Ramos (cell line): ENCODE measurements around the gene VKORC1.
"Not testable (repeated sequence)": the region's sequence is repeated elsewhere in the genome, so short reads cannot be mapped to it uniquely, and the experiment has no call there.

ENCODE experiments used
- in situ Hi-C: fragments of 300-500 bp; cut with MboI; formaldehyde crosslinking; loops from one replicate; pipeline ENCODE4 v1.14.3; 2022; ENCODE audit warnings: low sequenced_read_pairs; ENCODE audit not compliant: unreplicated experiment

VKORC1 gene

DNA sequence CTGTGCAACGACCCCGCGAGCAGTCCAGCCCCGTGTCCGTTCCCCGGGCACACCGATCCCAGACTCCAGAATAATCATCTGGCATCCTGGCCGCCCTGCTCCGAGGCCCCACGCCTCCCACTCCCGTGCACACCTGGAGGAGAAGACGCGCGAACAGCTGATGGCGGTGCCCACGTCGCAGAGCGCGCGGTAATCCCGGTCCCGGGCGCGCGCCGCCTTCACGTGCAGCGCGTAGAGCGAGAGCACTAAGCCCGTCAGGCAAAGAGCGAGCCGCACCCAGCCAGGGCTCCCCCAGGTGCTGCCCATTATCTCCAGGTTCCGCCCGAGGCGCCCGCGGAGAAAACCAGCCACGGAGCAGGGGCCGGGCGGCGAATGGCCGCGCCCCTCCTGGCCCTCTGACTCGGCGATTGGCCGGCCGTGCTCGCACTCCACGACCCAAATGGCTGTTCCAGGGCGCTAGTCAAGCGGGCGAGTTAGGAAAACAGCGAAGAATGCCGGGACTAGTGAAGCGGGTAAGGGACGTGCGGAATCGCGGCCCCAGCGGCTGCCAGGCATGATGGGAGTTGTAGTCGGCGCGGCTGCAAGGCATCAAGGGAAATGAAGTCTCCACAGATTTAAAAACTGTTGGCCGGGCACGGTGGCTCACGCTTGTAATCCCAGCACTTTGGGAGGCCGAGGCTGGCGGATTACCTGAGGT lies at the start of gene VKORC1:
Gene VKORC1 (minus strand): TSS at position 374 of the 697 bp plus-strand sequence. CDS start 68 bp downstream, at position 306.
- in situ Hi-C loops = no loop called here

- in situ Hi-C loops = no loop called here
Observed at GRCh38 chr16:31143694-31144148, 49.1 kb upstream of the VKORC1 start.

- in situ Hi-C loops = no loop called here
Observed at GRCh38 chr16:31143011-31143693, 48.6 kb upstream of the VKORC1 start.

DNA sequence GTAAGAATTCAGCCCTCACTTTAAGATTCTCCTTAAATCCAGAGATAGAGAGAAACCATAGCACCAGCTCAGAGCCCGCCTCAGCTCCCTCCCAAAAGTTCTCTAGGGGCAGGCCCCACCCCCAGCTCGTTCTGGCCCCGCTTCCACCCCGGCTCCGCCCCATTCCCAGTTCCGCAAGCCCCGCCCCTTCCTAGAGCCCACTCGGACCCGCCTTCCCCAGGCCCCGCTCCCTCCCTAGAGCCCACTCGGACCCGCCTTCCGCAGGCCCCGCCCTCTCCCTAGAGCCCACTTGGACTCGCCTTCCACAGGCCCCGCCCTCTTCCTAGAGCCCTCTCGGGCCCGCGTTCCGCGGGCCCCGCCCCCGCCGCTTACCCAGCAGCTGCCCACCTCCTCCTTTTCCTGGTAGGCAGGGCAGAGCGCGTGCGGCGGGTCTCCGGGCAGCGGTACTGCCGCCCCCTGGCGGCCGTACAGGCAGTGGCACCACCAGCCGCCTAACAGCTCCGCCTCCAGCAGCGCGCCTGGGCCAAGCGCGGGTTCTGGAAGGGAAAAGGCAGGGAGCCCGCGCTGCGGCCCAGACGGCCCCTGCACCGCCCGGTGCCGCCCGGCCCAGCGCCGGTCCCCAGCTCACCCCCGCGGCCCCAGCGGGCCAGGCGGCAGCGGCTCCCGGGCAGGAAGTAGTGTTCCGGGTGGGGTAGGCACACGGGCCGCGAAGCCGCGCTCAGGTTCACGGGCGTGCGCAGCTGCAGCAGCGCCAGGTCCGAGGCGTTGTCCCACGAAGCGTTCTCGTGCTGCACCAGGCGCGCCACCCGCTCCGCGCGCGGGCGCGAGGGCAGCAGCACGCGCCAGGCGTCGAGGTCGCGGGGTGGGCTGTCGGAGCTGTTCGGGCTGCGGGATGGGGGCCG lies 47.8 kb upstream of the VKORC1 start:
- in situ Hi-C loops = no loop called here

GRCh38 chr16:31141489-31142108 lies 47.0 kb upstream of the VKORC1 start:
- in situ Hi-C loops = no loop called here

DNA sequence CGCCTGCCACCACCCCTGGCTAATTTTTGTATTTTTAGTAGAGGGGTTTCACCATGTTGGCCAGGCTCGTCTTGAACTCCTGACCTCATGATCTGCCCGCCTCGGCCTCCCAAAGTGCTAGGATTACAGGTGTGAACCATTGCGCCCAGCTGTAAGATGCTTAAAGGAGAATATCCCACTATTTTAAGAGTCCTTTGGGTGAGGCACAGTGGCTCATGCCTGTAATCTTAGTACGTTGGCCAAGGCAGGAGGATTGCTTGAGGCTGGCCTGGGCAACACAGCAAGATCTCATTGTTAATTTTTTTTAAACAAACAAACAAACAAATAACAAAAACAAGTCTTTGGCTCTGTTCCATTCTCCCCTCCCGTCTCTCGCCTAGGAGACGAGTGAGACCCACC lies 46.5 kb upstream of the VKORC1 start:
- in situ Hi-C loops = not testable (repeated sequence)

DNA sequence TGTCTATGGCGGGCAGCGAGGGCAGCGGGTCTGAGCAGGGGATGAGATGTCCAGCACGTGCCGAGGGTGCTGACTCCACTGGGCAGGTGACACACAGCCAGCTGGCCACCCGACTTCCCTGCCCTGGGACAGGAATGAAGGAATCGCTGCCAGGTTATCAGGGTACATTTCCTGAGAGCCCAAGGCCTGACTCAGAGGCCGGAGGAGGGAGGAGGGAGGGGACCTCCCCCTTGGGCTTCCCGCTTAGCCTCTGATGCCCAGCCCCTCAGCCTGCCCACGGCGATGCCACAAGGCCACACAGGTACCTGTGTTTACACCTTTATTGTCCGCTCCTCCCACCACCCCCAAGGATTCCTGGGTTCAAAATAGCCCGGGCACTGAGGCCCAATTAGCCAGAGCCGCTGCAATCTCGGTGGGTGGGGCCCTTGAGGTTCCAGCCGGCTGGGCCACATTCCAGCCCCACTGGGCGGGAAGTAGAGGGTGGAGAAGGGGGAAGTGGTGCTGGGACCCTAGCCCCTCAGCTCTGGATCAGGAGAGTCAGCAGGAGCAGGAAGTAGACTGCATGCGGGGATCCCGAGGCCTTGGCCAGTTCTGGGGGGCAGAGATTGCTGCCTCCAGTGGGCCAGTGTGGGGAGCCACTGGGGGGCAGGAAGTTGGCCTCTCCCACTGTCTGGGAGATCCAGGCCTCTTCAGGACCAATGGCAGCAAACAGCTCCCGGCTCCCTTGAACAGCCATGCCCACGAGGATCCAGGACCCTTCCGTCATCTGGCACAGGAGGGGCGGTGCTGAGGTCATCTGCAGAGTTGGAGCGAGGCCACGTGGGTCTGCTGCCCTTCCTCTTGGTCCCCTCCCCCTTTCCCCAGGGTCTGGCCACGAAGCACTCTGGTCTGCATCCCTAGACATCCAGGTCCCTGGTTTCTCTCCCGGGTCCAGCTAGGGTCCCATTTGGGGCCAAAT lies 44.3 kb upstream of the VKORC1 start:
- in situ Hi-C loops = no loop called here

DNA sequence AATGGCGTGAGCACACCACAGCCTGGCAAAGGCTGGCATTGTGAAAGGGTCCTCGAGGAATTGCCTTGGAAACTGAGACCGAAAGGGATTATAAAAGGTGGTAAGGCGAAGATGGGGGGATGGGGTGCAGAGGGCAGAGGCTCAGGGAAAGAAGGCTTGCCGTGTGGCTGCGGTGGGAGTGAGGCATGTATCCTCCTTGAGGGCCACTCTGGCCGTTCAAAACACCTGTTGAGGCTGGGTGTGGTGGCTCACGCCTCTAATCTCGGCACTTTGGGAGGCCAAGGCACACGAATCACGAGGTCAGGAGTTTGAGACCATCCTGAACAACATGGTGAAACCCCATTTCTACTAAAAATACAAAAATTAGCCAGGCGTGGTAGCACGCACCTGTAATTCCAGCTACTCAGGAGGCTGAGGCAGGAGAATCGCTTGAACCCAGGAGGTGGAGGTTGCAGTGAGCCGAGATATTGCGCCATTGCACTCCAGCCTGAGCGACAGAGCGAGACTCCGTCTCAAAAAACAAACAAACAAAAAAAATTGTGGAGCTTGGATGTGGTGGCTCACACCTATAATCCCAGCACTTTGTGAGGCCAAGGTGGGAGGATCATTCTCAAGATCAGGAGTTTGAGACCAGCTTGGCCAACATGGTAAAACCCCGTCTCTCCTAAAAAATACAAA lies 42.4 kb upstream of the VKORC1 start:
- in situ Hi-C loops = not testable (repeated sequence)

- in situ Hi-C loops = no loop called here
Observed at GRCh38 chr16:31136287-31136662, 41.7 kb upstream of the VKORC1 start.

DNA sequence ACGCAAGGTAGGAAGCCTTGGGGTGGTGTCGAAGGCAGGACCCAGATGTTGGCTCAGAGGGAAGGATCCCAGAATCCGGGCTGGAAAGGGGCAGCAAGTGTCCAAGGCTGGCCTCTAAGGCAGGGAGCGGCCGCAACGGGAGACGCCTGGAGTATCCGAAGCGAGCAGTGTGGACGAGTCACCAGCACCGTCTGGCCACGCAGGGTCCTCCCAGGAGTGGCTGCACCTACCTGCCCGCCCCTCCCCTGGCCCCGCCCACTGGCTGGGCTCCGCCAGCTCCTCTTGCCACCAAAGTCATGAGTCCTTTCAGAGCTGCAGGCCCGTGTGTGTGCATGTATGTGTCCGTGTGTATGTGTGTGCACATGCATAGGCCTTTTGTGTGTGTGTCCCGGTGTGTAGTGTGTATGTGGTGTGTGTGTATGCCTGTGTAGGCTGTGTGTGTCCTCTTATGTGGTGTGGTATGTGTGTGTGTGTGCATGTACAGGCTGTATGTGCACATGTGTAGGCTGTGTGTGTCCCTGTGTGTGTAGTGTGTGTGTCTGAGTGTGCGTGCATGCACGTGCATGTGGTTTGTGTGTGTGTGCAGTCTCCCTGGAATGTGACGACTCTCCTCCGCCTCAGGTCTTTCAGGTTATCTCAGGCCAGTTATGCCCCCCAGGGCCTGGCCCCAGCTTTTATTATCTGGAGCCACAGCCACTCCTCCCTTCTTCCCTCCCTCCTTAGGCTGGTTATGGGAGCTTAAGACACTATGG lies 41.1 kb upstream of the VKORC1 start, which contains the start of gene PRSS8:
Gene PRSS8 (minus strand): TSS at position 193 of the 752 bp plus-strand sequence. CDS start 229 bp downstream, outside the sequence.
- in situ Hi-C loops = no loop called here

DNA sequence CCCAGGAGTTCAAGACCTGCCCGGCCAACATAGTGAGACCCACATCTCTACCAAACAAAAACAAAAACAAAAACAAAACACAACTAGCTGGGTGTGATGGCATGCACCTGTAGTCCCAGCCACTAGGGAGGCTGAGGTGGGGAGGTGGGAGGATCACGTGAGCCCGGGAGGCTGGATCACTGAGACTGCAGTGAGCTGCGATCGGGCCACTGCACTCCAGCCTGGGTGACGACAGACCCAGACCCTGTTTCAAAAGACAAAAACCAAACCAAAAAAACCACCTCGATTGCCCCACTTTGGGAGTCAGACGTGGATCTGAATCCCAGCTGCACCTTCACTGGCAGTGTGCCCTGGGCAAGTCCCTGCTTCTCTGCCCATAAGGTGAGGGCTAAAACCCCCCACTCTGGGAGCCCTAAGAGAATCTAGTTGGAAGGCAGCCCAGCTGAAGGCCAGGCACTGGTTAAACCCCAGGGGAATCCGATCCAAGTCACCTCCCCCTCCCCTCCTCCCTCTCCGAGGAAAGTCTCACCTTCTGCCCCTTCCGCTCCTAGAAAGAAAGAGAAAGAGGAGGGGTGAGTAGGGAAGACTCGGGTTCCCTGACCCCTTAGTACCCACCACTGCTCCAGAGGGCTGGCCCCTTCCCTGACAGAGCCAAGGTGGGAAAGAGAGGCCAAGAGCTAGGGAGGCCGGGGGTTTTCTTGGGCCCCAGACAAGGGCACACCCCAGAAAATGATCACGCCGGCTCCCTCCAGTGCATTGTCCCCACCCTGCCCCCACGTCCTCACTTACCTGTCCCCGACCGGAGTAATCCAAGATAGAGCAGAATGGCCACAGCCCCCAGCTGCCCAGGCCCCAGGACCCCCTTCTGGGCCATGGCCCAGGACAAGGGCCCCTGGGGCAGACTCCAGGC lies 40.3 kb upstream of the VKORC1 start:
- in situ Hi-C loops = no loop called here

DNA sequence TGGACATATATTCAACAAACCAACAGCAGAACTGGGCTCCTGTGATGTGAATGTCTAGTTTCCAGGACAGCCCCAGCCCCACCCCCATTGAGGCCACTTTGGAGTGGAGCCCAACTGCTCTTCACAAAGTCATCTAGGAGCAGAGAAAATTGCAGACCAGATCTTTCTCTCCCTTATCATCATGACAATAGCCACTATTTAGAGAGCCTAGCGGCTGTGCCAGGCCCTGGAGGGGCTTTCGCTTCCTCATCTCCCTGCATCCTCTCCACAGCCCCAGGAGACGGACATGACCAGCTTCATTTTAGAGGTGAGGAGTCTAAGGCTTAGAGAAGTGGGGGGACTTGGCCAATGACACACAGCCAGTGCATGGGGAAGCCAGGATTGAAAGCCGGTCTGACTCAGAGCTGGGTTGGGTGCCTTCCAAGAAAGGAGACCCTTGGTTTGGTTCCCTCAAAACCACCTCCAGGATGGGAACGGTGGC lies 39.5 kb upstream of the VKORC1 start:
- in situ Hi-C loops = no loop called here

DNA sequence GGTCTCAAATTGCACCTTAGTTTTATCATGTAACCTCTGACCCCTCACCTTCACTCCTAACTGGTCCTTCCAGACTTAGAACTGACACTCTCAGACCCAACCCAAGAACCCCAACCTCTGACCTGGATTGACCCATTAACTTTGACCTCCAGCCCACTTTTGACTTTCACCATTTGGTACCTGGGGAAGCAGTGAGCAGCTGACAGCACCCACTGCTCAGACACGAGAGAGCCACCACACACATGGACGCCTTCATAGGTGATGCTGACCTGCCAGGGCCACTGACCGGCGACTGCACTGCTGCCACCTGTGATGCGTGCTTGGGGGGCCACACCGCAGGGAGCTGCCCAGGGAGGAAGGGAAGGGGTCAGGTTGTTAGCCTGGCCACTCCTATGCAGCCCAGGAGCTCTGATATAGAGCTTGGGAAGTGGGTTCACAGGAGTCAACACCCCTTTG lies 38.5 kb upstream of the VKORC1 start:
- in situ Hi-C loops = no loop called here

DNA sequence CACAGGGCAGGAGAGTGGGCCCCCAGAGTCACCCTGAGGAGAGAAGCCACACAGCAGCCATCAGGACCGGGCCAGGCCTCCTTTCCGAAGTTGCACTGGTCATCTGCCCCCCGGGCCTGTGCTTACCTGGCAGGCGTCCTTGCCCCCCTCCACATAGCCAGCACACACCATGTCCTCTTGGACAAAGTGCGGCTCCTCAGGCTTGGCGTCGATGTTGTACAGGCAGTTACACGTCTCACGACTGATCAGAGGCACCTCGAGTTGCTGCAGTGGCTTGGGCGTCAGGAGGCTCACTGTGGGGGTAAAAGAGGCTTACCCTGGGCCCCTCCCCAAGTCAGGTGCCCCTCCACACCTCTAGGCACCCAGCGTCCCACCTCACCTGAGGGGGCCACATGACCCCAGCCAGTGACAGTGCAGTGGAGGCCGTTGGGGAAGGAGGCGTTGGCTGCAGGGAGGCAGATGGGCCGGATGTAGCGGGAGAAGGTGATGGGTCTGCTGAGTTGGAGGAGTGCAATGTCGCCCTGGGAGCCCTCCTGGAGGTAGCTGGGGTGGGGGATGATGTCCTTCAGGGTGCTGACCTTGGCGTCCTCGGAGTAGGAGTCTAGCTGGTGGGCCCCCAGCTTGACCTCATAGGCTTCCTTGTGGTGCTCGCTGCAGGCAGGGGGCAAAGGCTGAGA lies 37.8 kb upstream of the VKORC1 start:
- in situ Hi-C loops = no loop called here

- in situ Hi-C loops = no loop called here
Observed at GRCh38 chr16:31131841-31132271, 37.3 kb upstream of the VKORC1 start.

- in situ Hi-C loops = no loop called here
Observed at GRCh38 chr16:31131416-31131815, 36.8 kb upstream of the VKORC1 start.
